GM20431 (cell line): Measurements from ENCODE around the gene UBA7.
"Not testable (repeated sequence)": the region's sequence is repeated elsewhere in the genome, so short reads cannot be mapped to it uniquely, and the experiment has no call there.

Source experiments
- in situ Hi-C: fragments of 300-500 bp; cut with MseI, MboI; formaldehyde crosslinking; loops from one replicate; pipeline ENCODE4 v1.15.0; 2020; ENCODE audit warnings: low sequenced_read_pairs; ENCODE audit not compliant: unreplicated experiment

The UBA7 gene

GRCh38 chr3:49786357-49787181 is 27.2 kb downstream of the UBA7 start, which contains the start of gene IP6K1:
Gene IP6K1 (minus strand): TSS chr3:49786542. CDS start chr3:49748040, 38,502 bp downstream.
- in situ Hi-C loops: no loop called here

GRCh38 chr3:49785565-49786356 is 28.0 kb downstream of the UBA7 start:
- in situ Hi-C loops: no loop called here

GRCh38 chr3:49782277-49782676 is 31.5 kb downstream of the UBA7 start:
- in situ Hi-C loops: not testable (repeated sequence)

- in situ Hi-C loops: no loop called here
These were observed 32.1 kb downstream of the UBA7 start for GRCh38 chr3:49781415-49782199.

GRCh38 chr3:49780975-49781365 is 32.8 kb downstream of the UBA7 start:
- in situ Hi-C loops: not testable (repeated sequence)

- in situ Hi-C loops: no loop called here
These were observed 33.4 kb downstream of the UBA7 start for GRCh38 chr3:49780080-49780974.

- in situ Hi-C loops: no loop called here
These were observed 34.2 kb downstream of the UBA7 start for GRCh38 chr3:49779358-49780079.

GRCh38 chr3:49776101-49776500 is 37.7 kb downstream of the UBA7 start:
- in situ Hi-C loops: not testable (repeated sequence)

GRCh38 chr3:49775538-49775937 is 38.2 kb downstream of the UBA7 start:
- in situ Hi-C loops: no loop called here

GRCh38 chr3:49772703-49773102 is 41.0 kb downstream of the UBA7 start:
- in situ Hi-C loops: no loop called here

- in situ Hi-C loops: no loop called here
These were observed 42.3 kb downstream of the UBA7 start for GRCh38 chr3:49771340-49771938.

- in situ Hi-C loops: no loop called here
These were observed 43.8 kb downstream of the UBA7 start for GRCh38 chr3:49769926-49770325.

GRCh38 chr3:49769286-49769915 is 44.4 kb downstream of the UBA7 start:
- in situ Hi-C loops: no loop called here

- in situ Hi-C loops: no loop called here
These were observed 49.8 kb downstream of the UBA7 start for GRCh38 chr3:49763981-49764380.

- in situ Hi-C loops: no loop called here
These were observed 52.1 kb downstream of the UBA7 start for GRCh38 chr3:49761661-49762060.

GRCh38 chr3:49759226-49759625 is 54.5 kb downstream of the UBA7 start:
- in situ Hi-C loops: no loop called here

GRCh38 chr3:49757197-49757596 is 56.6 kb downstream of the UBA7 start:
- in situ Hi-C loops: no loop called here

- in situ Hi-C loops: no loop called here
These were observed 57.7 kb downstream of the UBA7 start for GRCh38 chr3:49756036-49756435.
